Endometrial microvascular endothelial cells (primary cell): Measurements from ENCODE around the gene PRSS8. TPM values are rescaled to one million over a fixed set of nuclear protein-coding genes. Genes with fewer than 3 reads are reported as not detected.

Experiments
- in situ Hi-C: cut with HindIII; loops from 2 replicates; pipeline ENCODE4 v1.10.0; 2017; ENCODE audit warnings: low sequenced_read_pairs, low pct_unique_long_range_greater_than_20kb; ENCODE audit errors: inconsistent ontology term
- total RNA-seq: library from RNA; depleted of rRNA; stranded (reverse); fragments of >200 nt; gene quantifications from one replicate; pipeline ENCODE4 v1.2.3, GENCODE V29; 2015; ENCODE audit errors: inconsistent ontology term

Gene PRSS8
- total RNA-seq, 1 donor from 2014 or later: not detected

- in situ Hi-C loops: no loop called here
These were observed 4.1 kb downstream of the PRSS8 start for GRCh38 chr16:31131416-31131815.

GRCh38 chr16:31130899-31131298, 4.6 kb downstream of the PRSS8 start:
- in situ Hi-C loops: no loop called here

GRCh38 chr16:31130336-31130891, 5.1 kb downstream of the PRSS8 start:
- in situ Hi-C loops: no loop called here

GRCh38 chr16:31129568-31130335, 5.8 kb downstream of the PRSS8 start:
- in situ Hi-C loops: no loop called here

GRCh38 chr16:31128711-31129567, 6.6 kb downstream of the PRSS8 start:
- in situ Hi-C loops: no loop called here

- in situ Hi-C loops: no loop called here
These were observed 8.3 kb downstream of the PRSS8 start for GRCh38 chr16:31127182-31127581.

- in situ Hi-C loops: no loop called here
These were observed 9.7 kb downstream of the PRSS8 start for GRCh38 chr16:31125844-31126243.

GRCh38 chr16:31120129-31120528, 15.4 kb downstream of the PRSS8 start:
- in situ Hi-C loops: no loop called here

GRCh38 chr16:31118223-31119155, 17.0 kb downstream of the PRSS8 start:
- in situ Hi-C loops: no loop called here

GRCh38 chr16:31117384-31118222, 17.9 kb downstream of the PRSS8 start, which contains the start of gene KAT8:
Gene KAT8, plus strand, starts transcription at chr16:31117664. Its CDS starts 18 bp downstream, at chr16:31117682.
- in situ Hi-C loops: no loop called here

- in situ Hi-C loops: no loop called here
These were observed 21.1 kb downstream of the PRSS8 start for GRCh38 chr16:31114468-31114867.

GRCh38 chr16:31113121-31114120, 22.1 kb downstream of the PRSS8 start:
- in situ Hi-C loops: no loop called here

GRCh38 chr16:31112711-31113110, 22.8 kb downstream of the PRSS8 start:
- in situ Hi-C loops: no loop called here

- in situ Hi-C loops: no loop called here
These were observed 23.6 kb downstream of the PRSS8 start for GRCh38 chr16:31111881-31112466.

GRCh38 chr16:31110106-31111034, 25.2 kb downstream of the PRSS8 start:
- in situ Hi-C loops: no loop called here
